H1 (cell line): Measurements from ENCODE around the gene OR10AD1. TPM values are rescaled to one million over a fixed set of nuclear protein-coding genes. Genes with fewer than 3 reads are reported as not detected.

Experiments
- CTCF ChIA-PET: fragments of 300-600 bp; sonication (Branson Sonifier 250); formaldehyde crosslinking; loops from one replicate; lab custom pipeline; 2021; ENCODE audit not compliant: partially characterized antibody; lab: Charles Lee
- POLR2A ChIA-PET: fragments of 300-600 bp; sonication (Branson Sonifier 250); formaldehyde crosslinking; loops from one replicate; lab custom pipeline; 2021; ENCODE audit warnings: inconsistent platforms; ENCODE audit not compliant: partially characterized antibody; lab: Charles Lee
- DNase-seq, 2 experiments: peaks; one replicate each; pipeline versions ENCODE4 v3.0.0 to v3.0.0-alpha.2; 2010 to 2022; ENCODE audit warnings: low spot score in 2 of 2, low read depth in 1 of 2, mixed read lengths in 1 of 2
- FAIRE-seq: peaks from 2 replicates; lab custom pipeline; 2011; peaks lifted over from hg19 to GRCh38; lab: Jason Lieb, UNC
- H2AFZ ChIP-seq: 2 replicates; pipeline ENCODE4 v1.8.1; 2012; ENCODE audit warnings: low read length, inconsistent platforms
- H2AK5ac ChIP-seq: 2 replicates; pipeline ENCODE4 v1.6.1; 2013; ENCODE audit warnings: low read depth, low read length
- H2BK120ac ChIP-seq: replicated peaks from 2 replicates; pipeline ENCODE3; 2013; ENCODE audit warnings: low read depth, low read length, inconsistent platforms
- H2BK12ac ChIP-seq: 2 replicates; pipeline ENCODE4 v1.6.1; 2013; ENCODE audit warnings: low read depth, low read length
- H2BK15ac ChIP-seq: 2 replicates; pipeline ENCODE4 v1.6.1; 2013; ENCODE audit warnings: low read length
- H2BK20ac ChIP-seq: 2 replicates; pipeline ENCODE4 v1.6.1; 2013; ENCODE audit warnings: low read length
- H2BK5ac ChIP-seq: 2 replicates; pipeline ENCODE4 v1.6.1; 2013; ENCODE audit warnings: low read depth, low read length
- H3K14ac ChIP-seq: 2 replicates; pipeline ENCODE4 v1.6.1; 2013; ENCODE audit warnings: inconsistent platforms; ENCODE audit not compliant: insufficient read length
- H3K18ac ChIP-seq: 2 replicates; pipeline ENCODE4 v1.6.1; 2013; ENCODE audit warnings: low read length; ENCODE audit errors: extremely low read depth
- H3K23ac ChIP-seq: 2 replicates; pipeline ENCODE4 v1.6.1; 2013; ENCODE audit warnings: inconsistent platforms; ENCODE audit not compliant: insufficient read length
- H3K23me2 ChIP-seq: 2 replicates; pipeline ENCODE4 v1.6.1; 2013; ENCODE audit warnings: low read depth, low read length
- H3K27ac ChIP-seq: 2 replicates; pipeline ENCODE4 v1.6.1; 2011; ENCODE audit warnings: low read depth, low read length, inconsistent platforms
- H3K27me3 ChIP-seq, 4 experiments: replicated peaks in 1 of 4; 1 replicate in 1 of 4; 2 replicates in 3 of 4; pipeline versions ENCODE4 v1.6.1 to v1.8.1; 2011 to 2013; ENCODE audit warnings: low read length in 3 of 4, mild to moderate bottlenecking in 3 of 4, inconsistent platforms in 2 of 4, mixed read lengths in 2 of 4, moderate library complexity in 1 of 4; ENCODE audit not compliant: control insufficient read depth in 3 of 4, insufficient read depth in 3 of 4; ENCODE audit errors: extremely low read depth in 1 of 4
- H3K36me3 ChIP-seq, 4 experiments: 2 replicates each; pipeline versions ENCODE4 v1.6.1 to v1.8.1; 2011 to 2013; ENCODE audit warnings: mild to moderate bottlenecking in 4 of 4, low read length in 3 of 4, moderate library complexity in 2 of 4, control low read depth in 1 of 4, inconsistent platforms in 1 of 4; ENCODE audit not compliant: insufficient read depth in 4 of 4, control insufficient read depth in 2 of 4
- H3K4ac ChIP-seq: replicated peaks from 2 replicates; pipeline ENCODE3; 2013; ENCODE audit warnings: low read length, low read depth, mixed read lengths, inconsistent platforms; ENCODE audit not compliant: insufficient read length
- H3K4me1 ChIP-seq, 4 experiments: replicated peaks in 1 of 4; 1 replicate in 1 of 4; 2 replicates in 3 of 4; pipeline versions ENCODE4 v1.6.1 to v1.8.1; 2011 to 2013; ENCODE audit warnings: low read length in 3 of 4, inconsistent platforms in 2 of 4, mixed read lengths in 1 of 4; ENCODE audit not compliant: insufficient read depth in 4 of 4, control insufficient read depth in 3 of 4
- H3K4me2 ChIP-seq, 2 experiments: 2 replicates each; pipeline versions ENCODE4 v1.6.1 to v1.8.1; 2011 to 2013; ENCODE audit warnings: low read depth in 2 of 2, low read length in 2 of 2, control low read depth in 1 of 2, inconsistent platforms in 1 of 2, mild to moderate bottlenecking in 1 of 2; ENCODE audit not compliant: insufficient read depth in 1 of 2
- H3K4me3 ChIP-seq, 4 experiments: fragments of 200-600, 300-600 bp in 1 of 4; sonication (generic), shearing (Covaris generic), sonication (Bioruptor Twin) in 1 of 4; 2 replicates each; pipeline versions ENCODE4 v1.5.1 to v1.8.1; 2011 to 2016; ENCODE audit warnings: low read length in 4 of 4, low read depth in 3 of 4, control low read depth in 2 of 4, inconsistent platforms in 2 of 4, mild to moderate bottlenecking in 2 of 4, mixed read lengths in 1 of 4, moderate library complexity in 1 of 4; ENCODE audit not compliant: insufficient read depth in 2 of 4; ENCODE audit errors: extremely low read depth in 1 of 4
- H3K56ac ChIP-seq: replicated peaks from 2 replicates; pipeline ENCODE3; 2013; ENCODE audit warnings: low read depth, mild to moderate bottlenecking, mixed read lengths, low read length, inconsistent platforms; ENCODE audit not compliant: insufficient read length
- H3K79me1 ChIP-seq: 2 replicates; pipeline ENCODE4 v1.6.1; 2013; ENCODE audit warnings: low read depth, low read length, control low read depth
- H3K79me2 ChIP-seq, 2 experiments: 2 replicates each; pipeline versions ENCODE4 v1.6.1 to v1.8.1; 2012 to 2013; ENCODE audit warnings: low read length in 2 of 2, mild to moderate bottlenecking in 2 of 2, inconsistent platforms in 1 of 2; ENCODE audit not compliant: insufficient read depth in 2 of 2, control insufficient read depth in 1 of 2
- H3K9ac ChIP-seq, 4 experiments: replicated peaks in 1 of 4; 1 replicate in 1 of 4; 2 replicates in 3 of 4; pipeline versions ENCODE4 v1.6.1 to v1.8.1; 2011 to 2013; ENCODE audit warnings: low read depth in 3 of 4, low read length in 3 of 4, control low read depth in 2 of 4, mild to moderate bottlenecking in 2 of 4, moderate library complexity in 2 of 4, inconsistent platforms in 1 of 4; ENCODE audit errors: extremely low read depth in 1 of 4
- H3K9me3 ChIP-seq, 2 experiments: 2 replicates each; pipeline versions ENCODE4 v1.6.1 to v1.8.1; 2012 to 2013; ENCODE audit warnings: mild to moderate bottlenecking in 2 of 2, moderate library complexity in 2 of 2, control low read depth in 1 of 2, inconsistent platforms in 1 of 2, low read depth in 1 of 2, low read length in 1 of 2, mixed read lengths in 1 of 2; ENCODE audit not compliant: insufficient read depth in 2 of 2
- H4K20me1 ChIP-seq, 2 experiments: replicated peaks in 1 of 2; 2 replicates each; pipeline versions ENCODE3 to v1.8.1; 2011 to 2013; ENCODE audit warnings: inconsistent platforms in 2 of 2, low read length in 2 of 2, mild to moderate bottlenecking in 1 of 2; ENCODE audit not compliant: insufficient read depth in 2 of 2, control insufficient read depth in 1 of 2
- H4K5ac ChIP-seq: 2 replicates; pipeline ENCODE4 v1.6.1; 2013; ENCODE audit warnings: low read length, low read depth, mixed read lengths, inconsistent platforms; ENCODE audit not compliant: insufficient read length
- H4K8ac ChIP-seq: 2 replicates; pipeline ENCODE4 v1.8.0; 2013; ENCODE audit warnings: mild to moderate bottlenecking, moderate library complexity, low read length, inconsistent platforms; ENCODE audit not compliant: insufficient read depth; ENCODE audit errors: extremely low read depth
- H4K91ac ChIP-seq: replicated peaks from 2 replicates; pipeline ENCODE3; 2013; ENCODE audit warnings: low read length, mixed read lengths, inconsistent platforms; ENCODE audit not compliant: insufficient read length
- CREB1 ChIP-seq: IDR thresholded peaks from 2 replicates; pipeline ENCODE4 v1.6.1; 2012; ENCODE audit warnings: inconsistent platforms
- CTBP2 ChIP-seq: IDR thresholded peaks from 2 replicates; pipeline ENCODE4 v1.7.0; 2011; ENCODE audit warnings: borderline replicate concordance, mild to moderate bottlenecking, moderate library complexity, mixed read lengths, low read length; ENCODE audit not compliant: insufficient read depth, insufficient read length
- GABPA ChIP-seq: IDR thresholded peaks from 2 replicates; pipeline ENCODE4 v1.6.1; 2011; ENCODE audit warnings: mild to moderate bottlenecking, low read length, moderate library complexity, borderline replicate concordance; ENCODE audit not compliant: insufficient read depth
- POLR2AphosphoS5 ChIP-seq: IDR thresholded peaks from 2 replicates; pipeline ENCODE4 v1.6.1; 2011; ENCODE audit warnings: low read depth, low read length
- RAD21 ChIP-seq, 2 experiments: IDR thresholded peaks in 1 of 2; conservative IDR thresholded peaks in 1 of 2; 2 replicates each; pipeline ENCODE4 v1.6.1; 2011; ENCODE audit warnings: low read depth in 2 of 2, low read length in 2 of 2, improper control_type of control experiment in 1 of 2, inconsistent platforms in 1 of 2, mild to moderate bottlenecking in 1 of 2, moderate library complexity in 1 of 2
- RNF2 ChIP-seq: fragments of 200-900, 300-1000 bp; sonication (generic); IDR thresholded peaks from 2 replicates; pipeline ENCODE4 v1.7.1; 2016; ENCODE audit warnings: borderline replicate concordance, low read depth, mild to moderate bottlenecking, antibody characterized with exemption, low read length; ENCODE audit not compliant: poor library complexity, severe bottlenecking; ENCODE audit errors: missing control alignments
- SIN3A ChIP-seq, 2 experiments: IDR thresholded peaks in 1 of 2; conservative IDR thresholded peaks in 1 of 2; 2 replicates each; pipeline ENCODE4 v1.6.1; 2011 to 2012; ENCODE audit warnings: low read length in 2 of 2, improper control_type of control experiment in 1 of 2, low read depth in 1 of 2, mild to moderate bottlenecking in 1 of 2
- SIX5 ChIP-seq: IDR thresholded peaks from 2 replicates; pipeline ENCODE4 v1.6.1; 2011; ENCODE audit warnings: mild to moderate bottlenecking, low read depth, low read length
- WGBS, 2 experiments: shearing (Covaris generic) in 1 of 2; methylation state at CpG; one replicate each; pipeline versions ENCODE4 v1.1.6 to v1.1.7; 2013 to 2015; ENCODE audit warnings: low lambda C conversion rate in 2 of 2, mixed read lengths in 2 of 2, inconsistent platforms in 1 of 2, low coverage in 1 of 2, missing lambda C conversion rate in 1 of 2; ENCODE audit not compliant: insufficient replicate concordance in 2 of 2, insufficient coverage in 1 of 2, insufficient read length in 1 of 2; ENCODE audit errors: extremely low coverage in 1 of 2, missing lambda C conversion rate in 1 of 2; 5-methylcytosine and 5-hydroxymethylcytosine counted together
- polyA plus RNA-seq, 7 experiments: library from polyadenylated mRNA; depleted of rRNA in 3 of 7; stranded (reverse) in 5 of 7; unstranded in 2 of 7; fragments of >200 nt in 5 of 7; fragments of 200-250 nt in 2 of 7; gene quantifications; 1 replicate in 5 of 7; 2 replicates in 1 of 7; 4 replicates in 1 of 7; pipeline versions ENCODE4 v1.2.1 to v1.2.3, GENCODE V29; 2011 to 2013; ENCODE audit warnings: missing spikeins in 2 of 7, mixed read lengths in 2 of 7
- total RNA-seq: library from RNA; stranded (reverse); fragmentation: NEBNext Ultra II Directional; extraction: Animal tissue kit (Norgen Biotek cat#: 25700); gene quantifications from 2 replicates; pipeline ENCODE4 v1.2.1, GENCODE V29; 2021
- TF ChIP-seq, protein P1 (sequence below): IDR thresholded peaks from 2 replicates; pipeline ENCODE4 v1.6.1; 2012; ENCODE audit warnings: inconsistent platforms

OR10AD1 gene
- total and polyA plus RNA-seq, 2 of the 8 experiments (the other 6 are each of a cell fraction or from before 2014, with no cell fraction given), result not detected

DNA sequence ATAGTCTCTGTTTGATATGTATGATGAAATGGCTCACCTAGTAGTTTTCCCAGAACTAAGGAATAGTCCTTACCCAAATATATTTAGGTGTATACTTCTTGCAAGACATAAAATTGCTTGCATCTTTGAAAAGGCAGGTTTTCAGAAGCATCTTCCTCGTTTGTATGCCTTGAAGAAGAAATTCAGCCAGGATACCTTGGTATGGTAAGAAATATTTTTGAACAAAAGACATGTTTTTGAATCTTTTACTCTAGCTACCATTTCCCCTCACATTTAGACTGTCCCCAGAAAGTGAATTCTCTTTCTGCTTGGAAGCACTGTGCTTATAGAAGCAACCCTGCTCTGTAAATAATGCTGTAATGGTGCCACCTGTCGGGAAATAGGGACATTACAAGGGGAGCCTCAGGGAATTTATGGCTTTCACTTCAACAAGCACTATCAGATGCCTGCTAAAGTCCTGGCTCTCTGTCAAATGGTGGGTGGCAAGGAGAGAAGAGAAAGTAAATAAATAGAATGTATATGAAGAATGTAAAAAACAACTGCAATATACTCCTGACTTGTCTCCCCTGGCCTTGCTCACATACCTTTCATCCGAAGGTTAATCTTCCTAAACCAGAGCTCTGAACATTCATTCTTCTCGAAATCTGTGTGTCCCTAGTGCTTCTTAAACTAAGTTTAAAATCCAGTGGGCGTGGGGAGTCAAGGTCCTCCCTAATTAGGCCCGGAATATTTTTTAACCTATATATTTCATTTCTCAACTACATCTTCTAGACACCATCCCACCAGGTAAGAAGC, 13.6 kb downstream of the OR10AD1 start:
- Histone ChIP-seq H4K20me1 (no peaks in the 10 kb centered on the region), H2BK120ac (no peak overlapping the region), H3K4me1 (peaks cover 2 to 13% (median 7%) of the 10 kb centered on the region in 4 experiments; a peak in 6 of 7 replicates), H2BK20ac (no peak overlapping the region), H3K4me2 (no peak overlapping the region), H4K8ac (no peak overlapping the region), H3K4me3 (no peak overlapping the region), H3K27ac (no peak overlapping the region), H3K27me3 (peaks cover 2 to 16% (median 11%) of the 10 kb centered on the region in 4 experiments; a peak in 6 of 7 replicates), H3K23me2 (peaks cover 2% of the 10 kb centered on the region; the same call in 1 of the 2 replicates), H2BK5ac (no peak overlapping the region), H2BK15ac (no peak overlapping the region), H3K4ac (no peak overlapping the region), H2BK12ac (no peak overlapping the region), H3K79me2 (no peaks in the 10 kb centered on the region), H3K9me3 (no peaks in the 10 kb centered on the region), H4K5ac (no peak overlapping the region), H3K9ac (no peak overlapping the region), H3K56ac (no peak overlapping the region), H3K14ac (no peak overlapping the region), H4K91ac (no peak overlapping the region), H3K23ac (no peak overlapping the region), H2AFZ (no peak overlapping the region), H2AK5ac (no peak overlapping the region), H3K18ac (no peak overlapping the region), H3K79me1 (no peaks in the 10 kb centered on the region), H3K36me3 (no peaks in the 10 kb centered on the region)
- 52% methylated on average over 6 of the region's 6 CpGs; no CpG with 5 or more reads in 1 of the 2 experiments for WGBS, 2 experiments
- DNase-seq, result peak in 1 of 2 experiments; percentile 84
- ChIA-PET POLR2A (interaction anchor here (1.4 kb wide), 1 partner anchor 9 kb away, joined by 7 read pairs; no protein-coding TSS in a partner anchor), CTCF (interaction anchor here (0.6 to 6.5 kb wide), 33 partner anchors 9 to 482 kb away, joined by 3 to 63 read pairs (median 4); no protein-coding TSS in a partner anchor)
- peak; percentile 96 for FAIRE-seq
- TF ChIP-seq SIN3A (conservative IDR thresholded peaks at IDR 0.05 in 1 of 2, IDR thresholded peaks at IDR 0.05 in 1 of 2; ENCODE audit: low read depth in 1 of 2, low read length in 2 of 2) (0 out of 4 replicates have a peak, but pooled peaks of 1 of the 2 experiments have one; percentile 22), POLR2AphosphoS5 (no peak), CREB1 (no peak), SIX5 (no peak), RAD21 (IDR thresholded peaks at IDR 0.05 in 1 of 2, conservative IDR thresholded peaks at IDR 0.05 in 1 of 2; ENCODE audit: low read depth in 2 of 2, low read length in 2 of 2) (peak; percentile 83 to 92), GABPA (no peak), RNF2 (no peak), CTBP2 (no peak)
- TF ChIP-seq, protein P1, sequence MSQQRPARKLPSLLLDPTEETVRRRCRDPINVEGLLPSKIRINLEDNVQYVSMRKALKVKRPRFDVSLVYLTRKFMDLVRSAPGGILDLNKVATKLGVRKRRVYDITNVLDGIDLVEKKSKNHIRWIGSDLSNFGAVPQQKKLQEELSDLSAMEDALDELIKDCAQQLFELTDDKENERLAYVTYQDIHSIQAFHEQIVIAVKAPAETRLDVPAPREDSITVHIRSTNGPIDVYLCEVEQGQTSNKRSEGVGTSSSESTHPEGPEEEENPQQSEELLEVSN, result no peak
